ENCODE results near the gene BUD23. TPM values are rescaled to one million over a fixed set of nuclear protein-coding genes. Genes with fewer than 3 reads are reported as not detected.

Gene BUD23
- total and polyA plus RNA-seq, 9 of the 15 experiments (the other 6 are each of a cell fraction or from before 2014, with no cell fraction given), result 79.5 to 270 (median 150) TPM

DNA sequence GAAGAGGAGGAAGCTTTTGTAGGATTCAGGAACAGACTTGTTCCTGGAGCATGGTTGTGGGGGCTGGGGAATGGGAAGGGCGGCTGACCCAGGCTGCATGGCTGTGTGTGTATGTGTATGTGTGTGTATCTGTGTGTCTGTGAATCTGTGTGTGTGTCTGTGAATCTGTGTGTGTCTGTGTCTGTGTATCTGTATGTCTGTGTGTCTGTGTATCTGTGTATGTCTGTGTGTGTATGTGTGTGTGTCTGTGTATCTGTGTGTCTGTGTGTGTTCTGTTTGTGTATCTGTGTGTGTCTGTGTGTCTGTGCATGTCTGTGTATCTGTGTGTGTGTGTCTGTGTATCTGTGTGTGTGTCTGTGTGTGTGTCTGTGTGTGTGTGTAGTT, 42.7 kb downstream of the BUD23 start (continued):
- no peak for TF ChIP-seq SMAD1 (IDR thresholded peaks at IDR 0.05; ENCODE audit: low read depth, low read length, partially characterized antibody)
- TF ChIP-seq, protein P1, sequence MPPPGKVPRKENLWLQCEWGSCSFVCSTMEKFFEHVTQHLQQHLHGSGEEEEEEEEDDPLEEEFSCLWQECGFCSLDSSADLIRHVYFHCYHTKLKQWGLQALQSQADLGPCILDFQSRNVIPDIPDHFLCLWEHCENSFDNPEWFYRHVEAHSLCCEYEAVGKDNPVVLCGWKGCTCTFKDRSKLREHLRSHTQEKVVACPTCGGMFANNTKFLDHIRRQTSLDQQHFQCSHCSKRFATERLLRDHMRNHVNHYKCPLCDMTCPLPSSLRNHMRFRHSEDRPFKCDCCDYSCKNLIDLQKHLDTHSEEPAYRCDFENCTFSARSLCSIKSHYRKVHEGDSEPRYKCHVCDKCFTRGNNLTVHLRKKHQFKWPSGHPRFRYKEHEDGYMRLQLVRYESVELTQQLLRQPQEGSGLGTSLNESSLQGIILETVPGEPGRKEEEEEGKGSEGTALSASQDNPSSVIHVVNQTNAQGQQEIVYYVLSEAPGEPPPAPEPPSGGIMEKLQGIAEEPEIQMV (tag; conservative IDR thresholded peaks at IDR 0.05; ENCODE audit: low read depth), result no peak
- TF ChIP-seq TAF15 (IDR thresholded peaks at IDR 0.05; ENCODE audit: low read depth, low read length), result no peak
- TF ChIP-seq, protein P2, sequence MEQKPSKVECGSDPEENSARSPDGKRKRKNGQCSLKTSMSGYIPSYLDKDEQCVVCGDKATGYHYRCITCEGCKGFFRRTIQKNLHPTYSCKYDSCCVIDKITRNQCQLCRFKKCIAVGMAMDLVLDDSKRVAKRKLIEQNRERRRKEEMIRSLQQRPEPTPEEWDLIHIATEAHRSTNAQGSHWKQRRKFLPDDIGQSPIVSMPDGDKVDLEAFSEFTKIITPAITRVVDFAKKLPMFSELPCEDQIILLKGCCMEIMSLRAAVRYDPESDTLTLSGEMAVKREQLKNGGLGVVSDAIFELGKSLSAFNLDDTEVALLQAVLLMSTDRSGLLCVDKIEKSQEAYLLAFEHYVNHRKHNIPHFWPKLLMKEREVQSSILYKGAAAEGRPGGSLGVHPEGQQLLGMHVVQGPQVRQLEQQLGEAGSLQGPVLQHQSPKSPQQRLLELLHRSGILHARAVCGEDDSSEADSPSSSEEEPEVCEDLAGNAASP (IDR thresholded peaks at IDR 0.05), result no peak
- TF ChIP-seq, protein P3, sequence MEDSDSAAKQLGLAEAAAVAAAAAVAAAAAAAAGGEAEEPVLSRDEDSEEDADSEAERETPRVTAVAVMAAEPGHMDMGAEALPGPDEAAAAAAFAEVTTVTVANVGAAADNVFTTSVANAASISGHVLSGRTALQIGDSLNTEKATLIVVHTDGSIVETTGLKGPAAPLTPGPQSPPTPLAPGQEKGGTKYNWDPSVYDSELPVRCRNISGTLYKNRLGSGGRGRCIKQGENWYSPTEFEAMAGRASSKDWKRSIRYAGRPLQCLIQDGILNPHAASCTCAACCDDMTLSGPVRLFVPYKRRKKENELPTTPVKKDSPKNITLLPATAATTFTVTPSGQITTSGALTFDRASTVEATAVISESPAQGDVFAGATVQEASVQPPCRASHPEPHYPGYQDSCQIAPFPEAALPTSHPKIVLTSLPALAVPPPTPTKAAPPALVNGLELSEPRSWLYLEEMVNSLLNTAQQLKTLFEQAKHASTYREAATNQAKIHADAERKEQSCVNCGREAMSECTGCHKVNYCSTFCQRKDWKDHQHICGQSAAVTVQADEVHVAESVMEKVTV (CRISPR knock-in tag; IDR thresholded peaks at IDR 0.05), result no peak
- TF ChIP-seq, protein P4, sequence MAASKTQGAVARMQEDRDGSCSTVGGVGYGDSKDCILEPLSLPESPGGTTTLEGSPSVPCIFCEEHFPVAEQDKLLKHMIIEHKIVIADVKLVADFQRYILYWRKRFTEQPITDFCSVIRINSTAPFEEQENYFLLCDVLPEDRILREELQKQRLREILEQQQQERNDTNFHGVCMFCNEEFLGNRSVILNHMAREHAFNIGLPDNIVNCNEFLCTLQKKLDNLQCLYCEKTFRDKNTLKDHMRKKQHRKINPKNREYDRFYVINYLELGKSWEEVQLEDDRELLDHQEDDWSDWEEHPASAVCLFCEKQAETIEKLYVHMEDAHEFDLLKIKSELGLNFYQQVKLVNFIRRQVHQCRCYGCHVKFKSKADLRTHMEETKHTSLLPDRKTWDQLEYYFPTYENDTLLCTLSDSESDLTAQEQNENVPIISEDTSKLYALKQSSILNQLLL (CRISPR knock-in tag; IDR thresholded peaks at IDR 0.05; ENCODE audit: borderline replicate concordance), result no peak
- TF ChIP-seq FOXM1 (IDR thresholded peaks at IDR 0.05; ENCODE audit: low read depth), result no peak
- TF ChIP-seq FOXM1 (CRISPR knock-in tag; IDR thresholded peaks at IDR 0.05; ENCODE audit: low read depth), result no peak
- TF ChIP-seq, protein P5, sequence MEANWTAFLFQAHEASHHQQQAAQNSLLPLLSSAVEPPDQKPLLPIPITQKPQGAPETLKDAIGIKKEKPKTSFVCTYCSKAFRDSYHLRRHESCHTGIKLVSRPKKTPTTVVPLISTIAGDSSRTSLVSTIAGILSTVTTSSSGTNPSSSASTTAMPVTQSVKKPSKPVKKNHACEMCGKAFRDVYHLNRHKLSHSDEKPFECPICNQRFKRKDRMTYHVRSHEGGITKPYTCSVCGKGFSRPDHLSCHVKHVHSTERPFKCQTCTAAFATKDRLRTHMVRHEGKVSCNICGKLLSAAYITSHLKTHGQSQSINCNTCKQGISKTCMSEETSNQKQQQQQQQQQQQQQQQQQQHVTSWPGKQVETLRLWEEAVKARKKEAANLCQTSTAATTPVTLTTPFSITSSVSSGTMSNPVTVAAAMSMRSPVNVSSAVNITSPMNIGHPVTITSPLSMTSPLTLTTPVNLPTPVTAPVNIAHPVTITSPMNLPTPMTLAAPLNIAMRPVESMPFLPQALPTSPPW (CRISPR knock-in tag; IDR thresholded peaks at IDR 0.05), result no peak; the same call in 1 of the 2 replicates
- peak; percentile 17; the same call in 1 of the 2 replicates for TF ChIP-seq MYBL2 (IDR thresholded peaks at IDR 0.05; ENCODE audit: low read depth)
- no peak for TF ChIP-seq MYBL2 (CRISPR knock-in tag; IDR thresholded peaks at IDR 0.05; ENCODE audit: borderline replicate concordance)
- TF ChIP-seq, protein P6, sequence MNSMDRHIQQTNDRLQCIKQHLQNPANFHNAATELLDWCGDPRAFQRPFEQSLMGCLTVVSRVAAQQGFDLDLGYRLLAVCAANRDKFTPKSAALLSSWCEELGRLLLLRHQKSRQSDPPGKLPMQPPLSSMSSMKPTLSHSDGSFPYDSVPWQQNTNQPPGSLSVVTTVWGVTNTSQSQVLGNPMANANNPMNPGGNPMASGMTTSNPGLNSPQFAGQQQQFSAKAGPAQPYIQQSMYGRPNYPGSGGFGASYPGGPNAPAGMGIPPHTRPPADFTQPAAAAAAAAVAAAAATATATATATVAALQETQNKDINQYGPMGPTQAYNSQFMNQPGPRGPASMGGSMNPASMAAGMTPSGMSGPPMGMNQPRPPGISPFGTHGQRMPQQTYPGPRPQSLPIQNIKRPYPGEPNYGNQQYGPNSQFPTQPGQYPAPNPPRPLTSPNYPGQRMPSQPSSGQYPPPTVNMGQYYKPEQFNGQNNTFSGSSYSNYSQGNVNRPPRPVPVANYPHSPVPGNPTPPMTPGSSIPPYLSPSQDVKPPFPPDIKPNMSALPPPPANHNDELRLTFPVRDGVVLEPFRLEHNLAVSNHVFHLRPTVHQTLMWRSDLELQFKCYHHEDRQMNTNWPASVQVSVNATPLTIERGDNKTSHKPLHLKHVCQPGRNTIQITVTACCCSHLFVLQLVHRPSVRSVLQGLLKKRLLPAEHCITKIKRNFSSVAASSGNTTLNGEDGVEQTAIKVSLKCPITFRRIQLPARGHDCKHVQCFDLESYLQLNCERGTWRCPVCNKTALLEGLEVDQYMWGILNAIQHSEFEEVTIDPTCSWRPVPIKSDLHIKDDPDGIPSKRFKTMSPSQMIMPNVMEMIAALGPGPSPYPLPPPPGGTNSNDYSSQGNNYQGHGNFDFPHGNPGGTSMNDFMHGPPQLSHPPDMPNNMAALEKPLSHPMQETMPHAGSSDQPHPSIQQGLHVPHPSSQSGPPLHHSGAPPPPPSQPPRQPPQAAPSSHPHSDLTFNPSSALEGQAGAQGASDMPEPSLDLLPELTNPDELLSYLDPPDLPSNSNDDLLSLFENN (IDR thresholded peaks at IDR 0.05; ENCODE audit: low read depth in 2 of 2, low read length in 2 of 2), result no peak
- TF ChIP-seq, protein P7, sequence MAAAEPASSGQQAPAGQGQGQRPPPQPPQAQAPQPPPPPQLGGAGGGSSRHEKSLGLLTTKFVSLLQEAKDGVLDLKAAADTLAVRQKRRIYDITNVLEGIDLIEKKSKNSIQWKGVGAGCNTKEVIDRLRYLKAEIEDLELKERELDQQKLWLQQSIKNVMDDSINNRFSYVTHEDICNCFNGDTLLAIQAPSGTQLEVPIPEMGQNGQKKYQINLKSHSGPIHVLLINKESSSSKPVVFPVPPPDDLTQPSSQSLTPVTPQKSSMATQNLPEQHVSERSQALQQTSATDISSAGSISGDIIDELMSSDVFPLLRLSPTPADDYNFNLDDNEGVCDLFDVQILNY (CRISPR knock-in tag; IDR thresholded peaks at IDR 0.05), result no peak
- no peak for TF ChIP-seq ZNF75A (CRISPR knock-in tag; IDR thresholded peaks at IDR 0.05)
- TF ChIP-seq RCOR1 (IDR thresholded peaks at IDR 0.05; ENCODE audit: borderline replicate concordance in 1 of 2, low read depth in 2 of 2, low read length in 2 of 2), result no peak
- peak; percentile 61; the same call in 1 of the 2 replicates for TF ChIP-seq EHMT2 (IDR thresholded peaks at IDR 0.05)
